CD14-positive monocyte (primary cell): ENCODE data around the gene CROCC2. TPM values are rescaled to one million over a fixed set of nuclear protein-coding genes. Genes with fewer than 3 reads are reported as not detected.

Experiments
- DNase-seq, 3 donors: peaks; one replicate each; pipeline ENCODE4 v3.0.0-alpha.2; 2011 to 2022
- H2AFZ ChIP-seq: 2 replicates; pipeline ENCODE4 v1.6.0; 2012; ENCODE audit warnings: mild to moderate bottlenecking, low read depth, low read length, inconsistent platforms; ENCODE audit not compliant: insufficient read depth, poor library complexity, severe bottlenecking
- H3K27ac ChIP-seq, 2 donors: 1 replicate in 1 of 2; 2 replicates in 1 of 2; pipeline ENCODE4 v1.5.1; 2012 to 2013; ENCODE audit warnings: low read length in 2 of 2, control low read depth in 1 of 2, inconsistent platforms in 1 of 2, low read depth in 1 of 2, mild to moderate bottlenecking in 1 of 2
- H3K27me3 ChIP-seq, 2 donors: one replicate each; pipeline versions ENCODE4 v1.6.0 to v1.6.1; 2011 to 2013; ENCODE audit warnings: low read length in 2 of 2; ENCODE audit not compliant: control insufficient read depth in 2 of 2, insufficient read depth in 2 of 2
- H3K36me3 ChIP-seq, 2 donors: replicated peaks in 1 of 2; 1 replicate in 1 of 2; 2 replicates in 1 of 2; pipeline versions ENCODE4 v1.5.1 to v1.6.1; 2012 to 2013; ENCODE audit warnings: low read length in 2 of 2, control low read depth in 1 of 2, inconsistent platforms in 1 of 2, mild to moderate bottlenecking in 1 of 2; ENCODE audit not compliant: insufficient read depth in 2 of 2, control insufficient read depth in 1 of 2
- H3K4me1 ChIP-seq, 2 donors: 1 replicate in 1 of 2; 2 replicates in 1 of 2; pipeline versions ENCODE4 v1.5.1 to v1.6.1; 2012 to 2013; ENCODE audit warnings: low read length in 2 of 2, control low read depth in 1 of 2, inconsistent platforms in 1 of 2, mild to moderate bottlenecking in 1 of 2, moderate library complexity in 1 of 2; ENCODE audit not compliant: insufficient read depth in 2 of 2, control insufficient read depth in 1 of 2
- H3K4me2 ChIP-seq: replicated peaks from 2 replicates; pipeline ENCODE3; 2012; ENCODE audit warnings: low read length, moderate library complexity, mild to moderate bottlenecking; ENCODE audit not compliant: poor library complexity, severe bottlenecking; ENCODE audit errors: extremely low read depth
- H3K4me3 ChIP-seq, 3 experiments: fragments of 200-600 bp in 1 of 3; sonication (generic) in 1 of 3; replicated peaks in 1 of 3; 1 replicate in 2 of 3; 2 replicates in 1 of 3; pipeline ENCODE4 v1.5.1; 2011 to 2013; ENCODE audit warnings: low read length in 3 of 3, mild to moderate bottlenecking in 3 of 3, control low read depth in 2 of 3, low read depth in 2 of 3, inconsistent platforms in 1 of 3, moderate library complexity in 1 of 3
- H3K79me2 ChIP-seq: 2 replicates; pipeline ENCODE4 v1.6.0; 2012; ENCODE audit warnings: mild to moderate bottlenecking, control low read depth, inconsistent platforms, low read length, moderate library complexity; ENCODE audit not compliant: insufficient read depth
- H3K9ac ChIP-seq: 2 replicates; pipeline ENCODE4 v1.6.0; 2017; ENCODE audit warnings: low read length, mild to moderate bottlenecking; ENCODE audit not compliant: insufficient read depth, poor library complexity, severe bottlenecking
- H3K9me3 ChIP-seq, 2 donors: replicated peaks in 1 of 2; 1 replicate in 1 of 2; 2 replicates in 1 of 2; pipeline versions ENCODE4 v1.5.1 to v1.6.1; 2012 to 2013; ENCODE audit warnings: low read length in 2 of 2, control low read depth in 1 of 2; ENCODE audit not compliant: control insufficient read depth in 1 of 2, insufficient read depth in 1 of 2
- H4K20me1 ChIP-seq: 2 replicates; pipeline ENCODE4 v1.6.0; 2012; ENCODE audit warnings: mild to moderate bottlenecking, low read length, control low read depth, moderate library complexity; ENCODE audit not compliant: insufficient read depth
- H3K27ac Mint-ChIP-seq, 7 donors: one replicate each; pipeline ENCODE4 v1.8.0; 2020; ENCODE audit warnings: mild to moderate bottlenecking in 7 of 7, mixed read lengths in 7 of 7, moderate library complexity in 6 of 7, inconsistent platforms in 2 of 7
- H3K27me3 Mint-ChIP-seq, 3 donors: one replicate each; pipeline ENCODE4 v1.8.0; 2021 to 2022; ENCODE audit warnings: low read depth in 3 of 3, mild to moderate bottlenecking in 3 of 3, mixed read lengths in 3 of 3, moderate library complexity in 3 of 3, inconsistent platforms in 1 of 3
- H3K36me3 Mint-ChIP-seq, 2 donors: one replicate each; pipeline ENCODE4 v1.8.0; 2020; ENCODE audit warnings: mixed read lengths in 2 of 2, inconsistent platforms in 1 of 2, mild to moderate bottlenecking in 1 of 2
- H3K4me1 Mint-ChIP-seq: one replicate; pipeline ENCODE4 v1.8.0; 2020; ENCODE audit warnings: mild to moderate bottlenecking, mixed read lengths
- H3K4me3 Mint-ChIP-seq, 2 donors: one replicate each; pipeline ENCODE4 v1.8.0; 2020; ENCODE audit warnings: mild to moderate bottlenecking in 2 of 2, mixed read lengths in 2 of 2, moderate library complexity in 1 of 2
- H3K9me3 Mint-ChIP-seq, 7 donors: one replicate each; pipeline ENCODE4 v1.8.0; 2020 to 2022; ENCODE audit warnings: mixed read lengths in 7 of 7, mild to moderate bottlenecking in 6 of 7, moderate library complexity in 6 of 7, inconsistent platforms in 2 of 7
- CTCF ChIP-seq: fragments of 200-600 bp; IDR thresholded peaks from one replicate; pipeline ENCODE4 v1.8.0; 2022; ENCODE audit warnings: antibody characterized with exemption, mild to moderate bottlenecking
- WGBS: methylation state at CpG from one replicate; pipeline ENCODE4 v1.1.5; 2013; ENCODE audit warnings: missing lambda C conversion rate; ENCODE audit not compliant: insufficient coverage; 5-methylcytosine and 5-hydroxymethylcytosine counted together
- intact Hi-C, 2 donors: fragments of 100-400 bp; cut with micrococcal nuclease; formaldehyde crosslinking; loops; one replicate each; pipeline versions ENCODE4 v1.15.0 to v1.15.1; 2023
- polyA plus RNA-seq, 3 donors: library from polyadenylated mRNA; depleted of rRNA in 1 of 3; unstranded in 2 of 3; stranded (reverse) in 1 of 3; fragments of 300-500 nt in 2 of 3; fragments of >200 nt in 1 of 3; fragmentation: Illumina TruSeq in 2 of 3; gene quantifications; 1 replicate in 2 of 3; 2 replicates in 1 of 3; pipeline ENCODE4 v1.2.3, GENCODE V29; 2012 to 2021

The CROCC2 gene
- polyA plus RNA-seq, 3 donors: 0.15 TPM; not detected in 2

- 92% methylated on average over 20 of the region's 20 CpGs for WGBS
- intact Hi-C loops: no loop called here
- Histone ChIP-seq H3K79me2 (no peaks in the 10 kb centered on the region), H3K36me3 (no peaks in the 10 kb centered on the region), H3K27ac (no peak overlapping the region), H3K9ac (no peak overlapping the region), H3K4me2 (no peak overlapping the region), H3K4me1 (peaks cover 69 to 71% of the 10 kb centered on the region in 2 donors), H3K27me3 (no peaks in the 10 kb centered on the region), H2AFZ (no peak overlapping the region), H3K9me3 (no peaks in the 10 kb centered on the region), H3K4me3 (peak overlapping the region in 1 of 3 experiments; percentile 58), H4K20me1 (no peaks in the 10 kb centered on the region)
- Mint-ChIP-seq H3K9me3 (no peaks in the 10 kb centered on the region), H3K4me1 (peaks cover 24% of the 10 kb centered on the region), H3K27me3 (no peaks in the 10 kb centered on the region), H3K4me3 (no peak overlapping the region), H3K36me3 (no peaks in the 10 kb centered on the region), H3K27ac (peak overlapping the region in 2 of 7 donors; percentile 30 to 69)
- DNase-seq: no peak
- TF ChIP-seq CTCF: no peak
These were observed 58.0 kb downstream of the CROCC2 start for GRCh38 chr2:240963868-240964703.

- Mint-ChIP-seq H3K4me1 (peaks cover 20% of the 10 kb centered on the region), H3K9me3 (no peaks in the 10 kb centered on the region), H3K27me3 (no peaks in the 10 kb centered on the region), H3K27ac (peak overlapping the region in 3 of 7 donors; percentile 56 to 78 (median 74)), H3K4me3 (peak overlapping the region in 1 of 2 donors; percentile 69), H3K36me3 (no peaks in the 10 kb centered on the region)
- Histone ChIP-seq H3K4me3 (peak overlapping the region in 2 of 3 experiments; percentile 21 to 58), H3K9ac (no peak overlapping the region), H3K36me3 (no peaks in the 10 kb centered on the region), H3K27ac (peak overlapping the region; percentile 62 to 73), H3K9me3 (no peaks in the 10 kb centered on the region), H4K20me1 (no peaks in the 10 kb centered on the region), H3K27me3 (no peaks in the 10 kb centered on the region), H2AFZ (peak overlapping the region; percentile 72), H3K79me2 (no peaks in the 10 kb centered on the region), H3K4me1 (peaks cover 62 to 63% of the 10 kb centered on the region in 2 donors), H3K4me2 (peak overlapping the region; percentile 59)
- intact Hi-C loops: no loop called here
- 82% methylated on average over 10 of the region's 15 CpGs for WGBS
- DNase-seq: no peak
- TF ChIP-seq CTCF: no peak
These were observed 58.7 kb downstream of the CROCC2 start for GRCh38 chr2:240964704-240965295.
